BJ (cell line): Measurements from ENCODE around the gene STMP1. TPM values are rescaled to one million over a fixed set of nuclear protein-coding genes. Genes with fewer than 3 reads are reported as not detected.
"Not testable (repeated sequence)": the region's sequence is repeated elsewhere in the genome, so short reads cannot be mapped to it uniquely, and the experiment has no call there.

ENCODE experiments used
- CTCF ChIA-PET: fragments of 350-600 bp; formaldehyde crosslinking; extraction: SDS; loops from one replicate; lab custom pipeline; 2021; ENCODE audit warnings: antibody characterized with exemption, inconsistent platforms; lab: Yijun Ruan, JAX
- POLR2A ChIA-PET: fragments of 300-600 bp; sonication (Branson Sonifier 250); formaldehyde crosslinking; extraction: SDS; loops from one replicate; lab custom pipeline; 2021; ENCODE audit warnings: antibody characterized with exemption; lab: Charles Lee
- DNase-seq: peaks from one replicate; pipeline ENCODE4 v3.0.0-alpha.2; 2011; ENCODE audit warnings: low read depth
- H3K27me3 ChIP-seq: 2 replicates; pipeline ENCODE4 v1.6.0; 2011; ENCODE audit warnings: low read length; ENCODE audit not compliant: control insufficient read depth, insufficient read depth
- H3K36me3 ChIP-seq: 2 replicates; pipeline ENCODE4 v1.5.1; 2011; ENCODE audit warnings: low read length; ENCODE audit not compliant: control insufficient read depth, insufficient read depth
- H3K4me3 ChIP-seq: 2 replicates; pipeline ENCODE4 v1.5.1; 2011; ENCODE audit warnings: low read depth, mild to moderate bottlenecking, control low read depth, low read length
- polyA plus RNA-seq: library from polyadenylated mRNA; depleted of rRNA; stranded (reverse); fragments of >200 nt; gene quantifications from 2 replicates; pipeline ENCODE4 v1.2.3, GENCODE V29; 2011
- TF ChIP-seq, protein P1 (sequence below): IDR thresholded peaks from 2 replicates; pipeline ENCODE4 v1.5.1; 2011; ENCODE audit warnings: low read depth, mild to moderate bottlenecking, control low read depth, inconsistent platforms, low read length, moderate library complexity; ENCODE audit not compliant: insufficient read depth

The STMP1 gene
- polyA plus RNA-seq, 1 experiment, result 17.0 TPM

DNA sequence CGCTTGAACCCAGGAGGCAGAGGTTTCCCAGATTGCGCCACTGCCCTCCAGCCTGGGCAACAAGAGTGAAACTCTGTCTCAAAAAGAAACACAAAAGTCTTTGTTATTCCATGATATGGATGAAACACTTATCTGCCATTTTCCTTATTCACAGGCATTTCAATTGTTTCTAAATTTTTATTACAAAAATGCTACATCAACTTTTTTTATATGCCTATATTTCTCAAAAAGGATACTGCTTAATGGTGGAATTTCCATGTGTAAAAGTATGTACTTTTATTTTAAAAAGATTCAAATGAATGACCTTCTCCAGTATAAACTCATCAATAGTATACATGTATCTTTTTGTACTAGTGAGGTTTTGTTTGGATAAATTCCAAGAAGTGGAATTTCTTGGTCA is 41.9 kb upstream of the STMP1 start:
- Histone ChIP-seq H3K4me3 (no peak overlapping the region), H3K36me3 (no peaks in the 10 kb centered on the region; the same call in 1 of the 2 replicates), H3K27me3 (no peaks in the 10 kb centered on the region)
- TF ChIP-seq, protein P1, sequence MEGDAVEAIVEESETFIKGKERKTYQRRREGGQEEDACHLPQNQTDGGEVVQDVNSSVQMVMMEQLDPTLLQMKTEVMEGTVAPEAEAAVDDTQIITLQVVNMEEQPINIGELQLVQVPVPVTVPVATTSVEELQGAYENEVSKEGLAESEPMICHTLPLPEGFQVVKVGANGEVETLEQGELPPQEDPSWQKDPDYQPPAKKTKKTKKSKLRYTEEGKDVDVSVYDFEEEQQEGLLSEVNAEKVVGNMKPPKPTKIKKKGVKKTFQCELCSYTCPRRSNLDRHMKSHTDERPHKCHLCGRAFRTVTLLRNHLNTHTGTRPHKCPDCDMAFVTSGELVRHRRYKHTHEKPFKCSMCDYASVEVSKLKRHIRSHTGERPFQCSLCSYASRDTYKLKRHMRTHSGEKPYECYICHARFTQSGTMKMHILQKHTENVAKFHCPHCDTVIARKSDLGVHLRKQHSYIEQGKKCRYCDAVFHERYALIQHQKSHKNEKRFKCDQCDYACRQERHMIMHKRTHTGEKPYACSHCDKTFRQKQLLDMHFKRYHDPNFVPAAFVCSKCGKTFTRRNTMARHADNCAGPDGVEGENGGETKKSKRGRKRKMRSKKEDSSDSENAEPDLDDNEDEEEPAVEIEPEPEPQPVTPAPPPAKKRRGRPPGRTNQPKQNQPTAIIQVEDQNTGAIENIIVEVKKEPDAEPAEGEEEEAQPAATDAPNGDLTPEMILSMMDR, result no peak
- ChIA-PET POLR2A (interaction anchor here (0.6 kb wide), 1 partner anchor 25 kb away, joined by 4 read pairs; no protein-coding TSS in a partner anchor), CTCF (interaction anchor here (0.6 to 3.2 kb wide), 12 partner anchors 8 to 44 kb away, joined by 3 to 23 read pairs (median 4); no protein-coding TSS in a partner anchor)
- DNase-seq, result no peak

DNA sequence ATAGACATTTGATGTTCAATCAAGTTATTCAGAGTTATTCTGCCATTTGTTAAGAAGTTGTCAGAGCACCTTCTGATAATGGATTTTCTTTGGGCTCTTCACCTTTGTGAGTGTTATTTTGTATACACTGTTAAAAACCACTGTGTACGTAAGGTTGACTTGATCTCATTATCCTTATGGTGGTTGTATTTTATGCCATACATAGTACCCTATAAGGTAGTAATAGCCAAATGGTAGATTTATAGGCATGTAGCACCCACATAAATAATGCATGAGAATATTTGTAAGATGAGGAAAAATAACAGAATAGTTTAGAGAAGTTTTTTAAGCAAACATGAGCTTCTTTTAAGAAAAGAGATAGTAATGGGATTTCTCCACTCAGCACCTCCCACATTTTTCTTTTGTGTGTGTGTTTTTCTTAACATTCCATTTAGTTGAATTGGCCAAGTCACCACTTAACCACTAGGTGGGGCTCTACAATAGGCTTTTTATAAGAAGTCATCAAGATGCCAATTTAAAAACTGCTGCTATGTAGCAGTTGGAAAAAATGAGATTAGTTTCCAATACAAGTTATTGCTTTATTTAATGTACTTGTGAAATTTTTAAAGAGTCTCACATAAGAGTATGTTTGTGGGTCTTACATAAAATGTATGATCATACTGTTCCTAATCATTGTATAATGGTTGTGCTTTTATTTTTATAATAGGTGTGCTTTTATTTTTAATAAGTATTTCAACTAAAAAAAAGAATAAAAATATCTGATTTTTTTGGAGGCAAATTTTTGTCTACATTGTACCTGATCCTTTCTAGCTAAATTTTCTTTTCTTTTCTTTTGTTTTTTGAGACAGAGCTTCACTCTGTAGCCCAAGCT is 41.1 kb upstream of the STMP1 start:
- Histone ChIP-seq H3K36me3 (no peaks in the 10 kb centered on the region; the same call in 1 of the 2 replicates), H3K4me3 (no peak overlapping the region), H3K27me3 (no peaks in the 10 kb centered on the region)
- peak; percentile 65 for DNase-seq
- POLR2A ChIA-PET, result interaction anchor here (0.6 kb wide), 1 partner anchor 24 kb away, joined by 4 read pairs; no protein-coding TSS in a partner anchor
- CTCF ChIA-PET, result interaction anchor here (0.6 to 3.2 kb wide), 14 partner anchors 8 to 1453 kb away, joined by 3 to 23 read pairs (median 4); no protein-coding TSS in a partner anchor
- TF ChIP-seq, protein P1, result peak; percentile 81

DNA sequence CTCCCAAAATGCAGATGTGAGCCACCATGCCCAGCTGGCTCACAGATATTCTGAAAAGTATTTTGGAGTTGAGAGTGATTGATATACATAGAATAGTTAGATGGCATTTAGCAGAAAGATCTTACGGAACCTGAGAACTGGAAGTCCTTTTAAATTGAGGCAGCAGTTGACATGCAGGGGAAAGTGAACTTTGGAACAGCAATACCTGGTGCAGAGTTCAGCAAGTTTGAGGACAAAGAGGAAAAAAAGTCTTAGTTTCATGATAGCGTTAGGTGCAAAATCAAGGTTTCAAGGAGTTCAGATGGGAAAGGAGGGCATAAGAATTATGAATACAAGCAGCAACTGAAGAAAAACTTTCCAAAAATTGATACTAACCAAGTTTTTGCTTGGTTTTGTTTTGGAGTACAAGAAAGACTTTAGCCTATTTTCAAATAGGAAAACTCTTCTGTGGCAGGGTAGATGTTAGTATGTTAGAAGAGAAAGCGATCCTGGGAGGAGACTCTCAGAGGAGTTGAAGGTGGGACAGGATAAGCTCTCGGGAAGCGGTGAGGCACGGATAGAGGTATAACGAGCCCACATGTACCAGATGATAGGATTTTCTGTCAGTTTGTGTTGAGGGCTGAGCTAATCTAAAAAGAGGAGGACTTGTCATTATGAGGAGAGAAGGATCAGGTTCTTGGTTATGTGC is 28.0 kb upstream of the STMP1 start:
- Histone ChIP-seq H3K4me3 (no peak overlapping the region), H3K27me3 (no peaks in the 10 kb centered on the region), H3K36me3 (peaks cover 3% of the 10 kb centered on the region)
- no peak for DNase-seq
- CTCF ChIA-PET, result interaction anchor here (1.1 to 2.8 kb wide), 2 partner anchors 11 to 13 kb away, joined by 6 to 25 read pairs; no protein-coding TSS in a partner anchor
- POLR2A ChIA-PET, result no interaction called here
- TF ChIP-seq, protein P1, result no peak

DNA sequence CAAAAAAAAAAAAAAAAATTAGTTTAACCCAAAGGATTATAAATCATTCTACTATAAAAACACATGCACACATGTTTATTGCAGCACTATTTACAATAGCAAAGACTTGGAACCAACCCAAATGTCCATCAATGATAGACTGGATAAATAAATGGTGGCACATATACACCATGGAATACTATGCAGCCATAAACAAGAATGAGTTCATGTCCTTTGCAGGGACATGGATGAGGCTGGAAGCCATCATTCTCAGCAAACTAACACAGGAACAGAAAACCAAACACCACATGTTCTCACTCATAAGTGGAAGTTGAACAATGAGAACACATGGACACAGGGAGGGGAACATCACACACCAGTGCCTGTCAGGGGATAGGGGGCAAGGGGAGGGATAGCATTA is 22.6 kb upstream of the STMP1 start:
- DNase-seq, H3K36me3 ChIP-seq, H3K4me3 ChIP-seq, H3K27me3 ChIP-seq, POLR2A ChIA-PET, CTCF ChIA-PET: not testable (repeated sequence)

DNA sequence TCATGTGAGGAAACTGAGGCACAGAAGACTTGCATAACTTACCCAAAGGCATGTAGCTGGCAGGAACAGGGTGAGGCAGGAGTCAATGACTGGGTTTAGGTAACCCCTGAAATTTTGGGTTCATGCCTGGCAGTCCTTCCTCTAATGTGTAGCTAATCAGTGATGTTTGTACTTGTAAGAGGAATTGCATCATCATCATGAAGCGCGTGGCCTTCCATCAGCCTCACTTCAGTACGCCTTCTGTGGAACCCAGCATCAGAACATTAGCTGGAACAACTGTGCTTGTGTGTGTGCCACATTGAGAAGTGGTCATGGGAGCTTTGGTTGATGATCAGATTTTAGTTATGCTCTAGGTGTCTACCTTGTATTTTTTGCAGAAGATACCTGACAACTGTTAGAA is 18.2 kb upstream of the STMP1 start:
- H3K36me3 ChIP-seq, result 0 out of 2 replicates have a peak, but pooled peaks cover 1% of the 10 kb centered on the region
- H3K4me3 ChIP-seq, result no peak overlapping the region
- TF ChIP-seq, protein P1, result no peak
- H3K27me3 ChIP-seq, result no peaks in the 10 kb centered on the region
- DNase-seq, result no peak
- POLR2A ChIA-PET, result no interaction called here
- CTCF ChIA-PET, result interaction anchor here (1.9 to 5.2 kb wide), 10 partner anchors 11 to 955 kb away, joined by 5 to 89 read pairs (median 24); partner anchors contain the start of gene STMP1
